PC-9 (cell line): ENCODE results near the gene ST7.

Experiments used
- EZH2 ChIP-seq: fragments of 200-600 bp; sonication (generic); IDR thresholded peaks from 2 replicates; pipeline ENCODE4 v1.8.0; 2017; ENCODE audit warnings: antibody characterized with exemption, low read depth
- TF ChIP-seq, protein P1 (sequence below): fragments of 200-600 bp; sonication (generic); conservative IDR thresholded peaks from 2 replicates; pipeline ENCODE4 v1.6.1; 2017; ENCODE audit warnings: mixed run types, antibody characterized with exemption, mild to moderate bottlenecking, moderate library complexity

DNA sequence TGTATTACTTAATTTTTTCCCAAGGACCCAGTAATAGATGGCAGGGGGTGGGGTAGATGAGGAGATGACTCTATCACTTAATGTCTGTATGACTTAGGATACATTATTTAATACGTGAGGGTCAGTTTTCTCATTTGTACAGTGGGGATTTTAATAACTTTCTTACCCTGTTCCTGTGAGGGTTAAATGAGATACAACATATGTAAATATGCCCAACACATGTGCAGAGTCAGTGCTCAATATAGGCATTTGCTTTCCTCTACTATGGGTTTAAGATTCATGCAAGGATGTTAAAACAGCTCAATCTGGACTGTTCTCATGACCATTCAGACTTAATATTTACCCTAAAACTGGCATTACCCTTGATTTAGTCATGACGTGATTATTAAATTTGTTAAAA lies 31.2 kb downstream of the ST7 start:
- TF ChIP-seq, protein P1, sequence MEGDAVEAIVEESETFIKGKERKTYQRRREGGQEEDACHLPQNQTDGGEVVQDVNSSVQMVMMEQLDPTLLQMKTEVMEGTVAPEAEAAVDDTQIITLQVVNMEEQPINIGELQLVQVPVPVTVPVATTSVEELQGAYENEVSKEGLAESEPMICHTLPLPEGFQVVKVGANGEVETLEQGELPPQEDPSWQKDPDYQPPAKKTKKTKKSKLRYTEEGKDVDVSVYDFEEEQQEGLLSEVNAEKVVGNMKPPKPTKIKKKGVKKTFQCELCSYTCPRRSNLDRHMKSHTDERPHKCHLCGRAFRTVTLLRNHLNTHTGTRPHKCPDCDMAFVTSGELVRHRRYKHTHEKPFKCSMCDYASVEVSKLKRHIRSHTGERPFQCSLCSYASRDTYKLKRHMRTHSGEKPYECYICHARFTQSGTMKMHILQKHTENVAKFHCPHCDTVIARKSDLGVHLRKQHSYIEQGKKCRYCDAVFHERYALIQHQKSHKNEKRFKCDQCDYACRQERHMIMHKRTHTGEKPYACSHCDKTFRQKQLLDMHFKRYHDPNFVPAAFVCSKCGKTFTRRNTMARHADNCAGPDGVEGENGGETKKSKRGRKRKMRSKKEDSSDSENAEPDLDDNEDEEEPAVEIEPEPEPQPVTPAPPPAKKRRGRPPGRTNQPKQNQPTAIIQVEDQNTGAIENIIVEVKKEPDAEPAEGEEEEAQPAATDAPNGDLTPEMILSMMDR = no peak
- TF ChIP-seq EZH2 = no peak
